ENCODE data around the gene UPP2. TPM values are rescaled to one million over a fixed set of nuclear protein-coding genes. Genes with fewer than 3 reads are reported as not detected.

Gene UPP2
- total RNA-seq, 1 experiment from 2014 or later = not detected

DNA sequence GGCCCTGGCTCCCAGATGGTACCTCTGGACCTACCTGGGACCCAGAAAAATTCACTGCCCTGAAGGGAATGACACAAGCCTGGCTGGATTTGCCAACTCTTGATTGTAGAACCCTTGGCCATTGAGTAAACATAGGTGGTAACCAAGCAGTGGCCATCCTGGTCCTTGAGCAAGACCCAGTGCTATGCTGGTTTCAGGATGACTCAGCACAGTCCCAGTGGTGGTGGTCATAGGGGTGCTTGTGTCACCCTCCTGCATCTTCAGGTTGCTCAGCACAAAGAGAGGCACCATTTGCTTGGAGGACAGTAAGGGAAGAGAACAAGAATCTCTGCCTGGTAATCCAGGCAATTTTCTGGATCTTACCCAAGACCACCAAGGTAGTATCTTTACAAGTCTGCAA lies 52.9 kb downstream of the UPP2 start:
- Mint-ChIP-seq H3K27me3 (ENCODE audit: unreplicated experiment) (no peaks in the 10 kb centered on the region), H3K9me3 (ENCODE audit: low read depth, unreplicated experiment) (no peaks in the 10 kb centered on the region), H3K4me1 (ENCODE audit: low read depth, unreplicated experiment) (peaks cover 13% of the 10 kb centered on the region), H3K36me3 (ENCODE audit: insufficient read depth, unreplicated experiment) (no peaks in the 10 kb centered on the region), H3K27ac (ENCODE audit: unreplicated experiment) (no peak overlapping the region), H3K4me3 (ENCODE audit: low read depth, unreplicated experiment) (no peak overlapping the region)
- no peak for DNase-seq
- BruUV-seq (replicated peaks) = no TSS peak
- CTCF ChIA-PET = no interaction called here
- TF ChIP-seq, protein P1, sequence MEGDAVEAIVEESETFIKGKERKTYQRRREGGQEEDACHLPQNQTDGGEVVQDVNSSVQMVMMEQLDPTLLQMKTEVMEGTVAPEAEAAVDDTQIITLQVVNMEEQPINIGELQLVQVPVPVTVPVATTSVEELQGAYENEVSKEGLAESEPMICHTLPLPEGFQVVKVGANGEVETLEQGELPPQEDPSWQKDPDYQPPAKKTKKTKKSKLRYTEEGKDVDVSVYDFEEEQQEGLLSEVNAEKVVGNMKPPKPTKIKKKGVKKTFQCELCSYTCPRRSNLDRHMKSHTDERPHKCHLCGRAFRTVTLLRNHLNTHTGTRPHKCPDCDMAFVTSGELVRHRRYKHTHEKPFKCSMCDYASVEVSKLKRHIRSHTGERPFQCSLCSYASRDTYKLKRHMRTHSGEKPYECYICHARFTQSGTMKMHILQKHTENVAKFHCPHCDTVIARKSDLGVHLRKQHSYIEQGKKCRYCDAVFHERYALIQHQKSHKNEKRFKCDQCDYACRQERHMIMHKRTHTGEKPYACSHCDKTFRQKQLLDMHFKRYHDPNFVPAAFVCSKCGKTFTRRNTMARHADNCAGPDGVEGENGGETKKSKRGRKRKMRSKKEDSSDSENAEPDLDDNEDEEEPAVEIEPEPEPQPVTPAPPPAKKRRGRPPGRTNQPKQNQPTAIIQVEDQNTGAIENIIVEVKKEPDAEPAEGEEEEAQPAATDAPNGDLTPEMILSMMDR (IDR thresholded peaks at IDR 0.05; ENCODE audit: unreplicated experiment) = no peak
- intact Hi-C loops (cut with micrococcal nuclease; ENCODE audit: unreplicated experiment) = no loop called here

DNA sequence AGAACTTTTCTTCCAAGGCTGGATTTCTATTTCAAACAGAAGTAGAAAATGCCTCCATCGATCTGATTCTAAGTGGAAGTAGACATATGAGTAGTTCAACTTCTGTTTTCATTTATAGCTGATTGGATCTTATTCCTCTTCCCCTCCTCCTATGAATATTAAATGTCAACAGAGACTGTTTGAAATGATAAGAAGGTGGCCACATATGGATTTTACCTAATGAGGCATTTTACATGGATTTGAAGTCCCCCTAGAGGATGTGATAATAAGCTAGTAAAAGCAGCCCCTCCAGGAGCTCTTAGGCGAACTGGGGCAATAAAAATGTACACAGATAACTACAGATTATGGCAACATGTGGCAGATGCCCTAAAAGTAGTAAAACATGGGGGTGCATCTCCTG lies 71.0 kb downstream of the UPP2 start:
- no TSS peak for BruUV-seq (replicated peaks)
- no peaks in the 10 kb centered on the region for H3K36me3 Mint-ChIP-seq (ENCODE audit: insufficient read depth, unreplicated experiment)
- H3K27ac Mint-ChIP-seq (ENCODE audit: unreplicated experiment) = no peak overlapping the region
- peaks cover 7% of the 10 kb centered on the region for H3K4me1 Mint-ChIP-seq (ENCODE audit: low read depth, unreplicated experiment)
- intact Hi-C loops (cut with micrococcal nuclease; ENCODE audit: unreplicated experiment) = no loop called here
- CTCF ChIA-PET = interaction anchor here (1.0 kb wide), 2 partner anchors 138 to 148 kb away, joined by 3 to 6 read pairs; no protein-coding TSS in a partner anchor
- no peak overlapping the region for H3K4me3 Mint-ChIP-seq (ENCODE audit: low read depth, unreplicated experiment)
- H3K9me3 Mint-ChIP-seq (ENCODE audit: low read depth, unreplicated experiment) = no peaks in the 10 kb centered on the region
- TF ChIP-seq, protein P1 (IDR thresholded peaks at IDR 0.05; ENCODE audit: unreplicated experiment) = no peak
- H3K27me3 Mint-ChIP-seq (ENCODE audit: unreplicated experiment) = no peaks in the 10 kb centered on the region
- DNase-seq = no peak

DNA sequence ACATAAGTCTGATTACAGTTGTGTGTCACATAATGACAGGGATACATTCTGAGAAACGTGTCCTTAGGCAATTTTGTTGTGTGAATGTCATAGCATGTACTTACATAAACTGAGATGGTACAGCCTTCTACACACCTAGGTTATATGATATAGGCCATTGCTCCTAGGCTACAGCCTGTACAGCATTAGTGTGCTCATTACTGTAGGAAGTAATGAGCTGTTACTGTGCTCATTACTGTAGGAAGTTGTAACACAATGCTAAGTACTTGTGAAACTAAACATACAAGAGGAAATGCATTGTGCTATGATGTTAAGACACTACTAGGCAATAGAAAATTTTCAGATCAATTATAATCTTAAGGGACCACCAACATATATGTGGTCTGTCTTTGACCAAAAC lies 72.8 kb downstream of the UPP2 start:
- no peak overlapping the region for H3K4me3 Mint-ChIP-seq (ENCODE audit: low read depth, unreplicated experiment)
- H3K9me3 Mint-ChIP-seq (ENCODE audit: low read depth, unreplicated experiment) = no peaks in the 10 kb centered on the region
- no peak for DNase-seq
- TF ChIP-seq, protein P1 (IDR thresholded peaks at IDR 0.05; ENCODE audit: unreplicated experiment) = no peak
- H3K36me3 Mint-ChIP-seq (ENCODE audit: insufficient read depth, unreplicated experiment) = no peaks in the 10 kb centered on the region
- CTCF ChIA-PET = no interaction called here
- no peaks in the 10 kb centered on the region for H3K27me3 Mint-ChIP-seq (ENCODE audit: unreplicated experiment)
- peaks cover 7% of the 10 kb centered on the region for H3K4me1 Mint-ChIP-seq (ENCODE audit: low read depth, unreplicated experiment)
- BruUV-seq (replicated peaks) = no TSS peak
- no peak overlapping the region for H3K27ac Mint-ChIP-seq (ENCODE audit: unreplicated experiment)
- intact Hi-C loops (cut with micrococcal nuclease; ENCODE audit: unreplicated experiment) = no loop called here

DNA sequence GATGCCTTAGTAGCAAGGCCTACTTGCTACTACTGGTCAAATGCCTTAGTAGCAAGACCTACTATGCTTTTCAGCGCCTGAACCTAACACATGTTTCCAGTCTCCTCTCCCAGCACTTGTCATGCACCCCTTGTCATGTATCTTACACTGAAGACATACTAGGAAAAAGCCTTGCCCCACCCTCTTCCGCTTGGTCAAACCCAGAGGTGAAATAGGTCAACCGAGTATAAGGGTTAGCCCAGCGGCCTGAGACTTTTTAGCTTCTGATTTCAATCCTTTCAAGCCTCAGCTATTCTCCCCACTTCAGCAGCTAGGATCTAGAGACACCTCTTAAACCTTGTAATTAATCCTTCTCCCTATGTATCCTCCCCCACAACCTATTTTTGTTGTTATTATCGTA lies 73.3 kb downstream of the UPP2 start:
- Mint-ChIP-seq H3K27me3 (ENCODE audit: unreplicated experiment) (no peaks in the 10 kb centered on the region), H3K9me3 (ENCODE audit: low read depth, unreplicated experiment) (no peaks in the 10 kb centered on the region), H3K36me3 (ENCODE audit: insufficient read depth, unreplicated experiment) (no peaks in the 10 kb centered on the region), H3K4me1 (ENCODE audit: low read depth, unreplicated experiment) (peaks cover 11% of the 10 kb centered on the region), H3K27ac (ENCODE audit: unreplicated experiment) (no peak overlapping the region), H3K4me3 (ENCODE audit: low read depth, unreplicated experiment) (no peak overlapping the region)
- DNase-seq = no peak
- intact Hi-C loops (cut with micrococcal nuclease; ENCODE audit: unreplicated experiment) = no loop called here
- CTCF ChIA-PET = no interaction called here
- BruUV-seq (replicated peaks) = no TSS peak
- TF ChIP-seq, protein P1 (IDR thresholded peaks at IDR 0.05; ENCODE audit: unreplicated experiment) = no peak

All from Calu3 (cell line).